Measurements from ENCODE around the gene FIGN. TPM values are rescaled to one million over a fixed set of nuclear protein-coding genes. Genes with fewer than 3 reads are reported as not detected.

Gene FIGN
- total RNA-seq, 1 experiment from 2014 or later, result 1.7 TPM

DNA sequence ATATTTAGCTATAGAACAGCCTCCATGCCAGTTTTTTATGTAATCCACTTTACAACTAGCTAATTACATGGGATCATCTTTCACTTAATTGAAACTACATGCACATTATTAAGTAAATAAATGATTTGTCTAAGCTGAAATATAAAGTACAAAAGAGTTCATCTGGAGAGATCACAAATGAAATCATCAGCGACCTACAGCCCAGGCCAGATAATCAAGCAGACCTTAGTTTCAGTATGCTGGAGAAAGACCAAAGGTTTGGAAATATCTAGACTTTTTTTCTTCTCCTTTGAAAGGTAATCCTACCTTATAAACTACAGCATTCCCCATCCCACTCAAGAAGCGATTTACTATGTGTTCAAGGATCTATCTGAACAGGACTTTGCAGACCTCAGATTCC is 26.5 kb downstream of the FIGN start:
- DNase-seq (ENCODE audit: low read depth), result no peak

DNA sequence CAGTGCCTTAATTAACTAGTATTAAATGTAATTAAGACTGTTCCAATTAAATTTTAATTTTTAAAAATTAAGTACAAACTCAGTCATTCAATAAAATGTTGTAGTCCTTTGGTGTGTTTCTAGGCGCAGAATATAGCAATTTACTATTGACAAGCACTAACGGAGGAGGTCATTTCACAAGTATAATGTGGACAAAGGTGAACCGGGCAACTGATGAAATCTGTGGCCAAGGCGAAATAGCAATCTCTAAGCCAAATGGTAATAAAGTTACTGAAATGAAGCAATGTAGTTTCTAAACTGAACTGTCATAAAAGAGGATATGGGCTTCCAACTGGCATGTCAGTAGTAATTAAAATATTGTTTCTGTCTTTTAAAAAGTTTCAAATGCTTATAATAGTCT is 27.5 kb downstream of the FIGN start:
- no peak for DNase-seq (ENCODE audit: low read depth)

GRCh38 chr2:163703386-163703785 is 32.4 kb downstream of the FIGN start:
- DNase-seq (ENCODE audit: low read depth), result no peak

DNA sequence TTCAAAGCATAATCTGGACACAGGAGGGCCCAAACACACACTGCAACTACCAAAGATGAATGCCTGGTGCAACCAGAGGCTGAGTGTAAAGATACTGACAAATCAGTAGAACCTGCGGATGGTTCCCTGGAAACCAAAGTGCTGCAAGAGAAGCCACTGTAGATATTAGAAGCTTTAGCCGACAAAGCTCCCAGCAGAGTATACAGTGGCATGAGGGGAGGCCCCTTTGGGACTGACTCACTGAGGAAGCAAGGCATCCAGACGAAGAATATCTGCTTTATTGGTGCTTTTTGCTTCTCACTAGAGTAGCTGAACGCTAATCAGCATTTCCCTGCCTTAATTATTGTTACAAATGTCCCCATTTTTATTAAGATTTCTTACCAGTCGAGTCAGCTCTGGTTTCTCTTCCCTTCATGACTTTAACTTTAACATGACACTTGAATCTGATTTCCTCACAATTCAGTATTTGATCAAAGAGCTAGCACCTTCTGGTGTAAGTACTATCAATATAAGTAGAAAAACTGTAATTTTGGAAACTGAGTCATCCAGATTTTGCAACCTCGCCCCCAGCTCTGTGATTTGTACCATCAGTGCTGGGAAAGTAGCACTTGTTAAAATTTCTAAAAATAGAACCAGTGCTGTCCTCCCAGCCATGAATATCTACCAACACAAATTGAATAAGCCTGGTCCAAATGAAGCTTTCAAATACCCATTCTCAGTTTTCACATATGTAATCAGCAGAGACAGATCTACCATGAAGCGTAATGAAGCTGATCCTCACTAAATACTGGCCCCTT is 34.2 kb downstream of the FIGN start:
- DNase-seq (ENCODE audit: low read depth), result no peak

DNA sequence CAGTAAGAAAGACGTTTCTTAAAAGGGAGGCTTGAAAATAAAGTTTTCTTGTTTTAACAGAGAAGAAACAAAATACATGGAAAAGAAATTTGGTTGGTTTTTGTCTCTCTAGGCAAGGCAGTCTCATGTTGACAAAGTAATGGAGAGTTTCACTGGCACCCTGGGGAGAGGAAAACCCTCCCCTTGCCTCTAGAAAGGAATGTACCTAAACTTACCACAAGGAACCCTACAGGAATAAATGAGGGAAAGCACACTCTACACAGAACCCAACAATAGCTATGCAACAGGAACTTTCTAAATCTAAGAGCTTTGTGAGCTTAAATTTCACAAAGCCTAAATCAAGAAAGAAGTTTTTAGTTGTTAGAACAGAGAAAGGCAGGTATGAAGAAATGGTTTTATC is 37.0 kb downstream of the FIGN start:
- DNase-seq (ENCODE audit: low read depth), result peak; percentile 10

DNA sequence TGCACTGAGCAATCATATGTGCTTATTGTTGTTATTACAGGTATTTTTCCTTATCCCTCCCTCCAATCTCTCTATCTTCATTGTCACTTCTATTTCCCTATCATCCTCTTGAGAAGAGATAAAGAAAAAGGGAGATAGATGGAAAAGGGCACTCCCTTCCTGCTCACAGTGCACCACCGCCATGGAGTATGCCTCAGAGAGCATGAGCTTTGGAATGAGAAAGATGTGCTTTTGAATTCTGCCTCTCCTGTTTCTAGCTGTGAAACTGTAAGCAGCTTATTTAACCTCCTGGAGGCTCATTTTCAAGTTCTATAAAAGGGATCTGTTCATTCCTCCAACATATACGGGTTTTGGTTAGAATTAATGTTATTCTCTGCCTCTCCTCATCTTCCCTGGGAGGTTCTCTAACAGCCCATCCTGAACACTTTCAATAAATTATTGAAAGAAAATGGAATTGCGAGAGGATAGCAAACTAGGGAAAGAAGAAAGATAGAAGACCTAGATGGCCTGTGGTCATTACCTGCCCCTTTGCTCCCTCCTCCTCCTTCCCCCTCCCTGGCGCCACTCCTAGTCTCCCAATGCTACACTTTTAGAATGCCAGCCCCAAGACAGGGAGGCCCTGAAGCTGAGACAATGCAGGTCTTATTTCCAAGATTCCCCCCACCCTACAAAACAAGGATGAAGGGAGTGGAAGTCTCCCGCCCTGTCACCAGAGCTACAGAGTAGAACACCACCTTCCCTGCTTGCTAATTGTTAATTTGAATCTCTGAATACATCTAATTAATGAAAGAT is 37.8 kb downstream of the FIGN start:
- DNase-seq (ENCODE audit: low read depth), result no peak

DNA sequence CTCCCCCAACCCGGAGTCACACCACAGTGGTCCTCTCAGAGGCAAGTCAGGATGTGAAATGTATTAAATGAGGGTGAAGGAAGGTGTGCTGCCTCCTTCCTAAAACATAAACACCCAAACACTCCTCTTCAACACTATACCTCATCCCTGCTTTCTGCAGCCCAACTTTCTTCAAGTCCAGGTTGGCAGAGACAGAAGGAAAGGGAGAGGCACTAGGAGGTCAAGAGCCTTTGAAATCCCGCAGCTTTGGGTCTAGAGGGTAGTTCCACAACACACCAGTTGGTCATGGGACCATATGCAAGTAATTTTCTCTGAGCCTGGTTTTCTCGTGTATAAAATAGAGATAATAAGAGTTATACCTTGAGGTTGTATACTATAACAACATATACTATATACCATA is 38.4 kb downstream of the FIGN start:
- DNase-seq (ENCODE audit: low read depth), result no peak

- DNase-seq (ENCODE audit: low read depth), result no peak
Observed at GRCh38 chr2:163693484-163693883, 42.3 kb downstream of the FIGN start.

- no peak for DNase-seq (ENCODE audit: low read depth)
Observed at GRCh38 chr2:163692611-163693482, 43.0 kb downstream of the FIGN start.

GRCh38 chr2:163692081-163692480 is 43.7 kb downstream of the FIGN start:
- no peak for DNase-seq (ENCODE audit: low read depth)

DNA sequence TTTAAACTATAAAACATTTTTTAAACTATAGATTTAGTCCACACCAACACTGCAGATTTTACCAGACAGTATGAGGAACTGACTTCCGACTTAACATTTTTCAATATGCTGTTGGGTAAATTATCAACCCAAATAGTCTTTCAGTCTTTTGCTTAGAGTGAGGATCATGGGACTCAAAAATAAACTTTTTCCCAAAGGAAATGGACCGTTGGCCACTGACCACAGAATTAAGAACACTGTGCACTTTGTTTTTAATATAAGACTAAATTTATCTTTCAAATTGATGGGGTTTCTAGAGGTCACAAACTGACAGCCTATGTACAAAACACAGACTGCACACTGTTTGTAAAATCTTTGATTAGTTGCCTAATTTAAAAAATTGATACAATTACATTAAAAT is 44.9 kb downstream of the FIGN start:
- no peak for DNase-seq (ENCODE audit: low read depth)

DNA sequence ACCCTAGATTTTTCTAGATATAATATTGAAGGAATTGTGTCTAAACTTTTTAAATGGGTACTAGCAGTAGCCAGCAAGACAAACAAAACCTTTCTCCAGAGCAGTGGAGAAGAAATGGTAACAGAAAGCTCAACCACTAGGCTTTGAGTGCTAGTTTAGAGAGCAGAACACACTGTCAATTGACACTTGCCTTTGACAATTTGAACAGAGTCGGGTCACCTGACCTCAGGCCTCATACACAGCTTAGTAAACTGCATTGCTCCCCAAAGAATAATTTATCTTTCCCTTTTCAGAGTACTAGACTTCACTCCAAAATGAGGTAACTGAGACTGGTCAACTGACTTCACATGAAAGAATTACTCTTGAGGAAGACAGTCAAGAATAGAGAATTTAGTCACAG is 48.6 kb downstream of the FIGN start:
- no peak for DNase-seq (ENCODE audit: low read depth)

- no peak for DNase-seq (ENCODE audit: low read depth)
Observed at GRCh38 chr2:163686289-163686688, 49.5 kb downstream of the FIGN start.

- peak; percentile 70 for DNase-seq (ENCODE audit: low read depth)
Observed at GRCh38 chr2:163682695-163683094, 53.1 kb downstream of the FIGN start.

DNA sequence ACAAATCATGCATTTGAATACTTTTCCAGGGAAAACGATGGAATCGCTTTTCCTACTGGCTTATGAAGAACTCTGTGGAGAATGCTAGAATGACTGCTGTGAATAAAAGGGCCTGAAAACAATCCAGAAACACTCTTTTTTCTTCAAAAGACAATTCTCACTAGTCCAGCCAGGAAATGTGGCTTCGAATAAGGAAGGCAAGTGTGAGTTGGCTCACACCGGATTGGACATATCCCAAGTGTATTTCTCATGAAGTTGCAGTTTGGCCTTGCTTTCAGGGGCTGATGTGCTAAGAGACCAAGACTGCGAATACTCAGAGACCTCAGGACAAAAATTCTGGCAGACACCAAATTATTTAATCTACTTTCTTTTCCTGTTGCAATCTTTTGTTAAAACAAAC is 54.1 kb downstream of the FIGN start:
- no peak for DNase-seq (ENCODE audit: low read depth)

DNA sequence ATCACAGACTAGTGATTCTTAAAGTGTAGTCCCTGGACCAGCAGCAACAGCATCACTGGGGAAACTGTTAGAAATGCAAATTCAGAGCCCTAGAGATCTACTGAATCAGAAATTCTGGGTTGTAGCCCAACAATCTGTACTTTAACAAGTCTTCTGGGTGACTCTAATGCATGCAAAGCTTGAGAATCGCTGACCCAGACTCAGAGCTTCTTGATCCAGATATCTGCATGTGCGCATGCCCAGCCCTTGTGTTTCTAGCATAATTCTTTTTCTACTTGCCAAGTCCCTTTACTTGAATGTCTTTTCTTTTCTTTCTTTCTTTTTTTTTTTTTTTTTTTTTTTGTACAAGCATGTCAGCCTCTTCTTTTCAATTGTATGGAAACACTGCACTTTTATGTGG is 60.4 kb downstream of the FIGN start:
- DNase-seq (ENCODE audit: low read depth), result no peak

DNA sequence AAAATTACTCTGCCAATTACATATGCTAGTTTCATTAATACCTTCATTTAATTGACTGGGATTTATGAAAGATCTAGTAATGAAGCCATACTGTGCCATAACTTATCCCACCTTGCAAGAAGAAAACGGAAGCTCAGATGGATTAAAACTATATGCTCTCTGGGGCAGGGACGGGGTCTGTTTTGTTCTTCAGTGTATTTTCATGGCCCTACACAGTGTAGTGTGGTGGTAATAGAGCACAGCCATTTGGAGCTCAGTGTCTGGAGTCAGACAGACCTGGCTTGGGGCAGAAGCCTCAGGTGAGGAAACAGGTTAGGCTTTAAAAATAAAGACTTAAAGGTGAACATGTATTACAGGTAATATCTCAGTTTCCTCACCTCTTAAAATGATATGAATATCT is 62.3 kb downstream of the FIGN start:
- no peak for DNase-seq (ENCODE audit: low read depth)

GRCh38 chr2:163670929-163671328 is 64.9 kb downstream of the FIGN start:
- DNase-seq (ENCODE audit: low read depth), result no peak

- DNase-seq (ENCODE audit: low read depth), result no peak
Observed at GRCh38 chr2:163669506-163669905, 66.3 kb downstream of the FIGN start.

- peak; percentile 94 for DNase-seq (ENCODE audit: low read depth)
Observed at GRCh38 chr2:163667064-163667887, 68.5 kb downstream of the FIGN start.

DNA sequence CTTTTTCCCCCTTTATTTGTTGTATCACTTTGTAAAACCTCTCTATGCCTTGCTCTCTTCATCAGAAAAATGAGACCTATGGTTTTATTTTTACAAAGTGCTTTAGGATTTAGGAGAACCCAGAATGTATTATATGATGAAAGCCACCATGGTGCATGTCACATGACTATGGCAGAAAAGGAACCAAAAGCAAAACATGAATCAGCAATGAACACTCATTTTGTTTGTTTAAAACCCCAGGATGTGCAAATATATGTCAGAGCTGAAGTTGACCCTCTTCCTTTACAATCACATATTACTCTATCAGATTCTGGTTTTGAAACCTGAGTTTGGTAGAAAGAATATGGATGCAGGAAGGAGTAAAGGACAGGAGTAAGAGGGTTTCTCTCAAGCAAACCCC is 70.0 kb downstream of the FIGN start:
- peak; percentile 58 for DNase-seq (ENCODE audit: low read depth)
